OCI-LY7 (cell line): ENCODE measurements around the gene DNAH7. TPM values are rescaled to one million over a fixed set of nuclear protein-coding genes. Genes with fewer than 3 reads are reported as not detected.

Experiments used
- BruUV-seq: library from RNA; stranded (reverse); fragments of 400-500 nt; replicated peaks from 2 replicates; lab custom pipeline; 2021; lab: Mats Ljungman, UMichigan
- CTCF ChIA-PET: fragments of 300-600 bp; sonication (Branson Sonifier 250); formaldehyde crosslinking; loops from one replicate; lab custom pipeline; 2022; ENCODE audit warnings: antibody characterized with exemption; ENCODE audit not compliant: unreplicated experiment; lab: Charles Lee
- POLR2A ChIA-PET: fragments of 300-600 bp; sonication (Branson Sonifier 250); formaldehyde crosslinking; loops from one replicate; lab custom pipeline; 2022; ENCODE audit warnings: antibody characterized with exemption; lab: Charles Lee
- DNase-seq: peaks from one replicate; pipeline ENCODE4 v3.0.0-alpha.2; 2015; ENCODE audit warnings: low spot score
- H2AFZ ChIP-seq: fragments of 200-600 bp; sonication (generic), shearing (Covaris generic); 2 replicates; pipeline ENCODE4 v1.6.1; 2014; ENCODE audit warnings: mild to moderate bottlenecking, antibody characterized with exemption, low read length, moderate library complexity
- H3K27ac ChIP-seq: fragments of 200-600 bp; sonication (generic); 2 replicates; pipeline ENCODE4 v1.5.1; 2014; ENCODE audit warnings: mixed run types, low read depth, mild to moderate bottlenecking, moderate library complexity, low read length, inconsistent platforms; ENCODE audit not compliant: poor library complexity, severe bottlenecking
- H3K36me3 ChIP-seq: fragments of 200-600 bp; sonication (generic); 2 replicates; pipeline ENCODE4 v1.6.1; 2014; ENCODE audit warnings: mild to moderate bottlenecking, antibody characterized with exemption, low read length, moderate library complexity, mixed read lengths; ENCODE audit not compliant: insufficient read depth
- H3K4me1 ChIP-seq: fragments of 200-600 bp; sonication (generic); 2 replicates; pipeline ENCODE4 v1.5.1; 2014; ENCODE audit warnings: mild to moderate bottlenecking, low read length; ENCODE audit not compliant: insufficient read depth, poor library complexity, severe bottlenecking
- H3K4me2 ChIP-seq: fragments of 200-600 bp; sonication (generic); 2 replicates; pipeline ENCODE4 v1.6.1; 2014; ENCODE audit warnings: mild to moderate bottlenecking, low read length
- H3K4me3 ChIP-seq: fragments of 200-600 bp; sonication (generic); 2 replicates; pipeline ENCODE4 v1.5.1; 2014; ENCODE audit warnings: mild to moderate bottlenecking, low read depth, low read length; ENCODE audit not compliant: poor library complexity, severe bottlenecking
- H3K79me2 ChIP-seq: fragments of 200-600 bp; sonication (generic); 2 replicates; pipeline ENCODE4 v1.6.1; 2016; ENCODE audit warnings: low read depth, mild to moderate bottlenecking, low read length, moderate library complexity, mixed read lengths; ENCODE audit not compliant: insufficient read depth
- H3K9me2 ChIP-seq: fragments of 200-600 bp; sonication (generic); 2 replicates; pipeline ENCODE4 v1.6.1; 2016; ENCODE audit warnings: mild to moderate bottlenecking, low read length, mixed read lengths; ENCODE audit not compliant: insufficient read depth
- H3K9me3 ChIP-seq: fragments of 200-600 bp; sonication (generic); 2 replicates; pipeline ENCODE4 v1.6.1; 2014; ENCODE audit warnings: mild to moderate bottlenecking, mixed run types, low read length, mixed read lengths
- H4K20me1 ChIP-seq: fragments of 200-600 bp; sonication (generic); 2 replicates; pipeline ENCODE4 v1.6.1; 2014; ENCODE audit warnings: mild to moderate bottlenecking, antibody characterized with exemption, low read length, moderate library complexity, mixed read lengths; ENCODE audit not compliant: insufficient read depth
- EZH2phosphoT487 ChIP-seq: fragments of 200-600 bp; sonication (generic); IDR thresholded peaks from 2 replicates; pipeline ENCODE4 v1.6.1; 2018; ENCODE audit warnings: low read depth, borderline replicate concordance, mild to moderate bottlenecking, mixed run types, antibody characterized with exemption, low read length, moderate library complexity, mixed read lengths
- intact Hi-C: fragments of 100-400 bp; cut with micrococcal nuclease; formaldehyde crosslinking; loops from one replicate; pipeline ENCODE4 v1.10.0; 2022; ENCODE audit not compliant: unreplicated experiment
- total RNA-seq, 2 experiments: library from RNA; depleted of rRNA in 1 of 2; stranded (reverse); fragments of >200 nt in 1 of 2; shearing (Covaris generic) in 1 of 2; gene quantifications; 2 replicates each; pipeline ENCODE4 v1.2.3, GENCODE V29; 2014 to 2022
- TF ChIP-seq, protein P1 (sequence below): fragments of 200-600 bp; sonication (generic); conservative IDR thresholded peaks from 2 replicates; pipeline ENCODE4 v1.5.1; 2014; ENCODE audit warnings: mild to moderate bottlenecking, antibody characterized with exemption, low read length, moderate library complexity, mixed read lengths

DNAH7 gene
- total RNA-seq, 2 experiments from 2014 or later, result not detected

DNA sequence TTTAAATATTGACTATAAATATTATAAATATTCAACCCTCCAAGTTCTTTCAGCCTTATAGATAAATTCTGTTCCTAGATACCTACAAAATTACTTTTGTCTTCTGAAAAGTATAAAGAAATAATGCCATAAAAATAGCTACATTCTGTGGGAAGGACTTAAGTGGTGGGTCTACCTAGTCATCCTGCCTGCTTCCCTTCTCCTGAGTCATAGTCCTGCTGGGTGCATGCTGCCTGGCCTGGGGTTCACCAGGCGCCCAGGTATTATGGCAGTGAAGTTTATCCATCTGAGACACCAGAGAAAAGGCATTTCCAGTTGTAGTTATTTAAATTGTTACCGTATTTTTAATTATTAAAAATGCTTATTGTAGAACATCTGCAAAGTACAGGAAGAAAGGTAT is 244.2 kb downstream of the DNAH7 start:
- no peaks in the 10 kb centered on the region for H3K9me3 ChIP-seq
- H3K36me3 ChIP-seq, result no peaks in the 10 kb centered on the region

DNA sequence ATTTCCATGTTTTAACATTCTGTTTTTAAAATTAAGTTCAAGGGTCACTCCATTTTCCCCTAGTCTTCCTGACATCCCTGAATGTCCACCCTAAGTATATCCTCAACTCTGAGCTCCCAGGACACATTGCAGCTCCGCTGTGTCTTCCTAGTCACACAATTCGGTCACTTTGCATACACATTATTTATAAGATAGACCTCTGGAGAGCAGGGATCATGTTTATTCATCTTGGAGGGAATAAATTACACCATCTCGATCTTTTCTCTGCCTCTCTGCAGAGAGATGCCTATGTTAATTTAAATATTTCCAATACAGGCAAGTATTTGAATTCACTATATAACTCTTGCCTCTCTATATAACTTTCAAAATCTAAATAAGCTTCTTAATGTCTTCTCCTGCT is 245.4 kb downstream of the DNAH7 start:
- Histone ChIP-seq H4K20me1 (no peaks in the 10 kb centered on the region), H3K9me3 (no peaks in the 10 kb centered on the region), H3K9me2 (no peaks in the 10 kb centered on the region), H3K4me2 (no peak overlapping the region), H3K27ac (no peak overlapping the region), H3K79me2 (no peaks in the 10 kb centered on the region), H3K4me3 (no peak overlapping the region), H2AFZ (no peak overlapping the region), H3K4me1 (no peaks in the 10 kb centered on the region), H3K36me3 (no peaks in the 10 kb centered on the region)
- ChIA-PET POLR2A (interaction anchor here (0.5 to 2.3 kb wide), 2 partner anchors 9 to 15 kb away, joined by 3 to 7 read pairs; no protein-coding TSS in a partner anchor), CTCF (no interaction called here)
- intact Hi-C loops, result no loop called here
- TF ChIP-seq, protein P1, sequence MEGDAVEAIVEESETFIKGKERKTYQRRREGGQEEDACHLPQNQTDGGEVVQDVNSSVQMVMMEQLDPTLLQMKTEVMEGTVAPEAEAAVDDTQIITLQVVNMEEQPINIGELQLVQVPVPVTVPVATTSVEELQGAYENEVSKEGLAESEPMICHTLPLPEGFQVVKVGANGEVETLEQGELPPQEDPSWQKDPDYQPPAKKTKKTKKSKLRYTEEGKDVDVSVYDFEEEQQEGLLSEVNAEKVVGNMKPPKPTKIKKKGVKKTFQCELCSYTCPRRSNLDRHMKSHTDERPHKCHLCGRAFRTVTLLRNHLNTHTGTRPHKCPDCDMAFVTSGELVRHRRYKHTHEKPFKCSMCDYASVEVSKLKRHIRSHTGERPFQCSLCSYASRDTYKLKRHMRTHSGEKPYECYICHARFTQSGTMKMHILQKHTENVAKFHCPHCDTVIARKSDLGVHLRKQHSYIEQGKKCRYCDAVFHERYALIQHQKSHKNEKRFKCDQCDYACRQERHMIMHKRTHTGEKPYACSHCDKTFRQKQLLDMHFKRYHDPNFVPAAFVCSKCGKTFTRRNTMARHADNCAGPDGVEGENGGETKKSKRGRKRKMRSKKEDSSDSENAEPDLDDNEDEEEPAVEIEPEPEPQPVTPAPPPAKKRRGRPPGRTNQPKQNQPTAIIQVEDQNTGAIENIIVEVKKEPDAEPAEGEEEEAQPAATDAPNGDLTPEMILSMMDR, result no peak
- TF ChIP-seq EZH2phosphoT487, result no peak
- no peak for DNase-seq
- BruUV-seq, result no TSS peak

More for the DNA sequence above, 244.2 kb downstream of the DNAH7 start:
- H3K27ac ChIP-seq, result no peak overlapping the region
- H3K4me2 ChIP-seq, result no peak overlapping the region
- no peaks in the 10 kb centered on the region for H3K9me2 ChIP-seq
- H4K20me1 ChIP-seq, result no peaks in the 10 kb centered on the region
- intact Hi-C loops, result no loop called here
- H3K4me3 ChIP-seq, result no peak overlapping the region
- no peak overlapping the region for H2AFZ ChIP-seq
- no peak for DNase-seq
- TF ChIP-seq, protein P1, result no peak
- TF ChIP-seq EZH2phosphoT487, result no peak
- no TSS peak for BruUV-seq
- CTCF ChIA-PET, result no interaction called here
- POLR2A ChIA-PET, result interaction anchor here (2.3 kb wide), 1 partner anchor 16 kb away, joined by 7 read pairs; no protein-coding TSS in a partner anchor
- no peaks in the 10 kb centered on the region for H3K4me1 ChIP-seq
- no peaks in the 10 kb centered on the region for H3K79me2 ChIP-seq

DNA sequence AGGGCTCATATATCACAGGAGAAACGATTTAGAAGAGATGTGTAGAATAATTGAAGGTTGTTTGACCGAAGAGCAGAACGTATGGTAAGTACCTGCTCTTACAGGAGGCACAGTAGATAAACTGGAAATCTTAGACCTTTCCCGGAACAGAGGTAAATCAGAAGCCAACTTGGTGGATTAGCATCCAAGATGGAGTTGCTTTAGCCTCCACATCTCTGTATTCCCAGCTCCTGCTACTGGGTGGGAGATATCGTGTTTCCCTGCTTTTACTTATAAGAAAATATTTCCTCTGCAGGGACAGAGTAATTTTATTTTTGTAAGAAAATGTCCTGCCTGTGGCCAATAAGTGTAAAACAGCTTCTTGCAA is 247.1 kb downstream of the DNAH7 start:
- no peaks in the 10 kb centered on the region for H3K79me2 ChIP-seq
- H3K9me2 ChIP-seq, result no peaks in the 10 kb centered on the region
- no peak overlapping the region for H3K27ac ChIP-seq
- H3K4me3 ChIP-seq, result no peak overlapping the region
- no peak for TF ChIP-seq EZH2phosphoT487
- TF ChIP-seq, protein P1, result no peak
- intact Hi-C loops, result no loop called here
- no peak overlapping the region for H2AFZ ChIP-seq
- no TSS peak for BruUV-seq
- no peaks in the 10 kb centered on the region for H3K36me3 ChIP-seq
- H3K4me2 ChIP-seq, result no peak overlapping the region
- ChIA-PET CTCF (no interaction called here), POLR2A (no interaction called here)
- DNase-seq, result no peak
- H3K9me3 ChIP-seq, result no peaks in the 10 kb centered on the region
- H4K20me1 ChIP-seq, result no peaks in the 10 kb centered on the region
- H3K4me1 ChIP-seq, result no peaks in the 10 kb centered on the region
